ENCODE measurements around the gene NUF2.

- TF ChIP-seq, protein P1, sequence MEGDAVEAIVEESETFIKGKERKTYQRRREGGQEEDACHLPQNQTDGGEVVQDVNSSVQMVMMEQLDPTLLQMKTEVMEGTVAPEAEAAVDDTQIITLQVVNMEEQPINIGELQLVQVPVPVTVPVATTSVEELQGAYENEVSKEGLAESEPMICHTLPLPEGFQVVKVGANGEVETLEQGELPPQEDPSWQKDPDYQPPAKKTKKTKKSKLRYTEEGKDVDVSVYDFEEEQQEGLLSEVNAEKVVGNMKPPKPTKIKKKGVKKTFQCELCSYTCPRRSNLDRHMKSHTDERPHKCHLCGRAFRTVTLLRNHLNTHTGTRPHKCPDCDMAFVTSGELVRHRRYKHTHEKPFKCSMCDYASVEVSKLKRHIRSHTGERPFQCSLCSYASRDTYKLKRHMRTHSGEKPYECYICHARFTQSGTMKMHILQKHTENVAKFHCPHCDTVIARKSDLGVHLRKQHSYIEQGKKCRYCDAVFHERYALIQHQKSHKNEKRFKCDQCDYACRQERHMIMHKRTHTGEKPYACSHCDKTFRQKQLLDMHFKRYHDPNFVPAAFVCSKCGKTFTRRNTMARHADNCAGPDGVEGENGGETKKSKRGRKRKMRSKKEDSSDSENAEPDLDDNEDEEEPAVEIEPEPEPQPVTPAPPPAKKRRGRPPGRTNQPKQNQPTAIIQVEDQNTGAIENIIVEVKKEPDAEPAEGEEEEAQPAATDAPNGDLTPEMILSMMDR (IDR thresholded peaks at IDR 0.05; ENCODE audit: insufficient read depth, low read length, poor library complexity, severe bottlenecking), result peak; percentile 37
- TF ChIP-seq EZH2phosphoT487 (conservative IDR thresholded peaks at IDR 0.05; ENCODE audit: low read length), result no peak
These were observed 39.6 kb downstream of the NUF2 start for GRCh38 chr1:163361123-163361934.
